GM13976 (cell line): ENCODE data around the gene NOS1.

ENCODE experiments used
- DNase-seq: peaks from one replicate; pipeline ENCODE4 v3.0.0; 2012; ENCODE audit warnings: low spot score
- CTCF ChIP-seq: IDR thresholded peaks from 2 replicates; pipeline ENCODE4 v1.5.1; 2012; ENCODE audit warnings: borderline replicate concordance, mild to moderate bottlenecking; ENCODE audit not compliant: insufficient read depth; ENCODE audit errors: extremely low read depth, missing control alignments, control extremely low read depth
- in situ Hi-C: fragments of 300-500 bp; cut with MboI; formaldehyde crosslinking; loops from one replicate; pipeline ENCODE4 v1.12.0; 2022; ENCODE audit warnings: low sequenced_read_pairs, mixed read lengths, inconsistent platforms; ENCODE audit not compliant: unreplicated experiment

The NOS1 gene

GRCh38 chr12:117361347-117361751, at the start of gene NOS1:
NOS1 (minus strand) TSS chr12:117361626; CDS start chr12:117331069, 30,557 bp downstream.
- DNase-seq: no peak
- TF ChIP-seq CTCF: no peak
- in situ Hi-C loops: loop anchor here (25.0 kb wide), 1 partner anchor 476 kb away; no protein-coding TSS in a partner anchor

GRCh38 chr12:117409286-117409685, 47.9 kb upstream of the NOS1 start:
- TF ChIP-seq CTCF: no peak
- in situ Hi-C loops: no loop called here
- DNase-seq: no peak

DNA sequence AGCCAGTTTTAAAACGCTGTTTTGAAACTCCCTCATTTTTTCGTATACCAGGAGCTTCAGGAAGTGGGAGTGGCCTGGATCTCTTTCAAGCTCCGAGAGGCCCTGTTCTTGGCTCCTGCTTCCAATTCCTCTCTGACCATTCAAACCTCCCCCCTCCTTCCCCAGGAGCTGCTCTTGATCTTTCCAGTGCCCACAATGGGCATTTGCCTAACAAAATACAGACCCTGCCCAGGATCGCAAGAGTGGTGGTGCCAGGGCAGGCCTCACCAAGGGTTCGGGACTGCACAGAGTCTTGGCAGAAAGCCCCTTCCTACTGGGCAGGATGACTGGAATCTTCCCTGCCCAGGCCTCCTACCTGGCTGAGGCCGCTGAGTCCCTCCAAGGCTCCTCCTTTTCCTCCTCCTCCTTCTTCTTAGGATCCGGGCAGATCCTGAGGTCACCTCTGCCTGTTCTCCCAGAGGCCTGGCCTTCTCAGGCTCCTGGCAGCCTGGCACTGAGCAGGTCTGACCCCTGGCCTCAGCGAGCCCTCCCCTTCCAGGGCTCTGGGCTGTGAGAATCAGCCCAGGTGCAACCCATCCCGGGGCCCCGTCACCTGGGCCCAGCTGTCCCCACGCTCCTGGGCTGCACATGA, 46.9 kb upstream of the NOS1 start:
- TF ChIP-seq CTCF: no peak
- in situ Hi-C loops: no loop called here
- no peak for DNase-seq

GRCh38 chr12:117404940-117405339, 43.5 kb upstream of the NOS1 start:
- TF ChIP-seq CTCF: no peak
- in situ Hi-C loops: no loop called here
- DNase-seq: no peak

GRCh38 chr12:117404203-117404853, 42.9 kb upstream of the NOS1 start:
- DNase-seq: no peak
- no peak for TF ChIP-seq CTCF
- in situ Hi-C loops: no loop called here

- TF ChIP-seq CTCF: no peak
- no peak for DNase-seq
- in situ Hi-C loops: no loop called here
These were observed 42.2 kb upstream of the NOS1 start for GRCh38 chr12:117403586-117404139.
